K562 (cell line): ENCODE results near the gene DDX41. TPM values are rescaled to one million over a fixed set of nuclear protein-coding genes. Genes with fewer than 3 reads are reported as not detected.

Source experiments
- IRF2 ChIP-seq: sonication (generic); formaldehyde crosslinking; IDR thresholded peaks from 2 replicates; pipeline ENCODE4 v1.8.1; 2022; ENCODE audit warnings: mild to moderate bottlenecking, missing genetic modification reagents
- ZBED1 ChIP-seq: IDR thresholded peaks from 2 replicates; pipeline ENCODE4 v1.6.1; 2014
- ZNF696 ChIP-seq: fragments of 250-450 bp; sonication (Bioruptor Pico); conservative IDR thresholded peaks from 2 replicates; pipeline ENCODE4 v1.4.0; 2020; ENCODE audit warnings: mild to moderate bottlenecking, moderate library complexity
- polyA plus RNA-seq, 8 experiments: library from polyadenylated mRNA; depleted of rRNA in 4 of 8; stranded (reverse) in 5 of 8; unstranded in 3 of 8; fragments of >200 nt; fragmentation: Nextera tagmentation in 2 of 8; fragmentation: Illumina TruSeq in 1 of 8; extraction: Ambion mirVana in 2 of 8; extraction: Trizol in 1 of 8; gene quantifications; 2 replicates each; pipeline versions ENCODE4 v1.2.1 to v1.2.3, GENCODE V29; 2011 to 2014; ENCODE audit warnings: inconsistent platforms in 1 of 8, missing spikeins in 1 of 8
- total RNA-seq, 7 experiments: library from RNA; depleted of rRNA in 6 of 7; stranded (reverse); fragments of >200 nt in 6 of 7; fragmentation: Illumina TruSeq in 2 of 7; extraction: Trizol in 2 of 7; gene quantifications; 2 replicates each; pipeline versions ENCODE4 v1.2.1 to v1.2.3, GENCODE V29; 2011 to 2021; ENCODE audit warnings: low replicate concordance in 1 of 7
- TF ChIP-seq, protein P1 (sequence below), 2 experiments: fragments of 450-650 bp in 1 of 2; sonication (generic) in 1 of 2; formaldehyde crosslinking in 1 of 2; IDR thresholded peaks; 2 replicates each; pipeline versions ENCODE4 v1.7.1 to v1.9.0; 2016 to 2022; ENCODE audit warnings: inconsistent platforms in 1 of 2, mild to moderate bottlenecking in 1 of 2, missing genetic modification reagents in 1 of 2

The DDX41 gene
- total and polyA plus RNA-seq, 9 of the 15 experiments (the other 6 are each of a cell fraction or from before 2014, with no cell fraction given): 38.2 to 284 (median 116) TPM

DNA sequence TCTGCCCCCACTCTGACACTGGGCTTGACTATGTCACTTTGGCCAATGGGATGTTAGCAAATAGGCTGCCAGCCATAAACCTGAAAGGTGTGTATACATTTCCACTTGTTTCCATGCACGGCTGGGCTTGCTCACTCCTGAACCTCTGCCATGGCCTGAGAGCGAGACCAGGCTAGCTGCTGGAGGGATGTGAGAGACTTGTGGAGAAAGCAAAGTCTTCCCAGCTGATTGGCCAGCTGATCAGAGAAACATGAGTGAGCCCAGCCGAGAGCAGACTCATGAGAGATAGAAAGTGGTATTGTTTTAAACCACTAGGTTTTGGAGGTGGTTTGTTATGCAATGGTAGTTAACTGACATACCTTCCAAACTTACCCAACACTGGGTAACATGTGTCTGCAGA is 23.7 kb upstream of the DDX41 start (continued):
- TF ChIP-seq, protein P1, sequence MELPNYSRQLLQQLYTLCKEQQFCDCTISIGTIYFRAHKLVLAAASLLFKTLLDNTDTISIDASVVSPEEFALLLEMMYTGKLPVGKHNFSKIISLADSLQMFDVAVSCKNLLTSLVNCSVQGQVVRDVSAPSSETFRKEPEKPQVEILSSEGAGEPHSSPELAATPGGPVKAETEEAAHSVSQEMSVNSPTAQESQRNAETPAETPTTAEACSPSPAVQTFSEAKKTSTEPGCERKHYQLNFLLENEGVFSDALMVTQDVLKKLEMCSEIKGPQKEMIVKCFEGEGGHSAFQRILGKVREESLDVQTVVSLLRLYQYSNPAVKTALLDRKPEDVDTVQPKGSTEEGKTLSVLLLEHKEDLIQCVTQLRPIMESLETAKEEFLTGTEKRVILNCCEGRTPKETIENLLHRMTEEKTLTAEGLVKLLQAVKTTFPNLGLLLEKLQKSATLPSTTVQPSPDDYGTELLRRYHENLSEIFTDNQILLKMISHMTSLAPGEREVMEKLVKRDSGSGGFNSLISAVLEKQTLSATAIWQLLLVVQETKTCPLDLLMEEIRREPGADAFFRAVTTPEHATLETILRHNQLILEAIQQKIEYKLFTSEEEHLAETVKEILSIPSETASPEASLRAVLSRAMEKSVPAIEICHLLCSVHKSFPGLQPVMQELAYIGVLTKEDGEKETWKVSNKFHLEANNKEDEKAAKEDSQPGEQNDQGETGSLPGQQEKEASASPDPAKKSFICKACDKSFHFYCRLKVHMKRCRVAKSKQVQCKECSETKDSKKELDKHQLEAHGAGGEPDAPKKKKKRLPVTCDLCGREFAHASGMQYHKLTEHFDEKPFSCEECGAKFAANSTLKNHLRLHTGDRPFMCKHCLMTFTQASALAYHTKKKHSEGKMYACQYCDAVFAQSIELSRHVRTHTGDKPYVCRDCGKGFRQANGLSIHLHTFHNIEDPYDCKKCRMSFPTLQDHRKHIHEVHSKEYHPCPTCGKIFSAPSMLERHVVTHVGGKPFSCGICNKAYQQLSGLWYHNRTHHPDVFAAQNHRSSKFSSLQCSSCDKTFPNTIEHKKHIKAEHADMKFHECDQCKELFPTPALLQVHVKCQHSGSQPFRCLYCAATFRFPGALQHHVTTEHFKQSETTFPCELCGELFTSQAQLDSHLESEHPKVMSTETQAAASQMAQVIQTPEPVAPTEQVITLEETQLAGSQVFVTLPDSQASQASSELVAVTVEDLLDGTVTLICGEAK (IDR thresholded peaks at IDR 0.05): no peak
- TF ChIP-seq, protein P1 (CRISPR knock-in tag; IDR thresholded peaks at IDR 0.05): no peak
- no peak for TF ChIP-seq ZNF696 (CRISPR knock-in tag)
- TF ChIP-seq ZBED1: no peak
- no peak for TF ChIP-seq IRF2 (CRISPR knock-in tag)
